GM19452 (cell line): Measurements from ENCODE around the gene FRAT2.

Experiments
- ATAC-seq: cut with Tn5 transposase; IDR thresholded peaks from one replicate; pipeline ENCODE4 v1.9.1; 2021; ENCODE audit not compliant: unreplicated experiment

The FRAT2 gene, protein sequence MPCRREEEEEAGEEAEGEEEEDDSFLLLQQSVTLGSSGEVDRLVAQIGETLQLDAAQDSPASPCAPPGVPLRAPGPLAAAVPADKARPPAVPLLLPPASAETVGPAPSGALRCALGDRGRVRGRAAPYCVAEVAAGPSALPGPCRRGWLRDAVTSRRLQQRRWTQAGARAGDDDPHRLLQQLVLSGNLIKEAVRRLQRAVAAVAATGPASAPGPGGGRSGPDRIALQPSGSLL

DNA sequence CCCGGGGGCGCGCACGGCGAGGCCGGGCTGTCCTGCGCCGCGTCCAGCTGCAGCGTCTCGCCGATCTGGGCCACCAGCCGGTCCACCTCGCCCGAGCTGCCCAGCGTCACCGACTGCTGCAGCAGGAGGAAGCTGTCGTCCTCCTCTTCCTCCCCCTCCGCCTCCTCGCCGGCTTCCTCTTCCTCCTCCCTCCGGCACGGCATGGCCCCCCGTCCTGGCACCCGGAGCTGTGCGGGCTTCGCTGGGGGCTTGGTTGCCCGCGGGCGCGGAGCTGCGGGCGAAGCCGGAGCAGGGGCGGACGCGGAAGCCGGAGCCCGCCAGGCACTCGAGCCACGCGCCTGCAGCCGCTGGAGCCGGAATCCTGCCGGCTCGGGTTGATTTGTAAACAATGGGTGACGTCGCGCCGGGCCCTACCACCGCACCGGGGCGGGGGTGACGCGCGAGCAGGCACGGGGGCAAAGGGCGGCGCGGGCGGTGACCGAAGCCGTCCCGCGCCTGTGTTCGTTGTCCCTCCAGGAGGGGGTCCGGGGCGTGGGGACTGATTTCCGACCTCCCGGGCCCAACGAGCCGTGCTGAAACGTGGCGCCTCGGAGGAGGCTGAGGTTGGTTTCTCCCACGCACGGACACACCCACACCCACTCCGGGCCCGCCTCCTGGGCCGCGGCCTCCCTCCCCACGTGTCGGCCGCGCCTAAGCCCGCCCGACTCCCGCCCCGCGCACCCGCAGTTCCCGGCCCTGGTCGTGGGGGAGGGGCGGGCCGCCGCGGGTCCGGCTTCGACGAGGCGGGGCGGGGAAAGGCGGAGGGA lies at the start of gene FRAT2:
Gene FRAT2, minus strand, starts transcription at position 360 of the 806 bp plus-strand sequence. Its CDS starts 157 bp downstream, at position 203.
- ATAC-seq: peak; percentile 90

DNA sequence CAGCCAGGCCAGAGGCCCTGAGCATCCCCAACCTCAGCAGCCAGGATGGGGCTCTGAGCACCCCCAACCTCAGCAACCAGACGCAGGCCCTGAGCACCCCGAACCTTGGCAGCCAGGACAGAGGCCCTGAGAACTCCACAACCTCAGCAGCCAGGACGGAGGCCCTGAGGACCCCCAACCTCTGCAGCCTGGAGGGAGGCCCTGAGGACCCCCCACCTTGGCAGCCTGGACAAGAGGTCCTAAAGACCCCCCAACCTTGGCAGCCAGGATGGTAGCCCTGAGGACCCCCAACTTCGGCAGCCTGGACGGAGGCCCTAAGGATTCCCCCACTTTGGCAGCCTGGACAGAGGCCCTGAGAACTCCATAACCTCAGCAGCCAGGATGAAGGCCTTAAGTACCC lies 49.6 kb upstream of the FRAT2 start:
- ATAC-seq: no peak

DNA sequence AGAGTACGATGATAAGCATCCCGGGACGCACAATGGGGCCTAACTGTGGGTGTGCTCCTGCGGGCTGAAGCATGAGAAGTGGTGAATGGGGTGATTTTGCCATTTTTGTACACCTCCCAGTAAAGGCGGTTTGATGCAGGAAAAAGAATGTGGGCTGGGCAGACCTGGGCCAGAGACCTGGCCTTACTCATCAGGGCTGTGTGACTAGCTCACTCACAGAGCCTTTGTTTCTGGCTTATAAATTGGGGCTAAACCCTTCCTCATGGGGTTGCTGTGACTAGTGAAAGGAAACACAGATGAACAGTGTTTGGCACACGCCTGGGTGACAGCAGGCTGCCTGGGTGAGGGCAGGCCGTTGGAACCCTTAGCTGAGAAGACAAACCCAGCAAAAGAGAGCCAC lies 48.6 kb upstream of the FRAT2 start:
- ATAC-seq: no peak

DNA sequence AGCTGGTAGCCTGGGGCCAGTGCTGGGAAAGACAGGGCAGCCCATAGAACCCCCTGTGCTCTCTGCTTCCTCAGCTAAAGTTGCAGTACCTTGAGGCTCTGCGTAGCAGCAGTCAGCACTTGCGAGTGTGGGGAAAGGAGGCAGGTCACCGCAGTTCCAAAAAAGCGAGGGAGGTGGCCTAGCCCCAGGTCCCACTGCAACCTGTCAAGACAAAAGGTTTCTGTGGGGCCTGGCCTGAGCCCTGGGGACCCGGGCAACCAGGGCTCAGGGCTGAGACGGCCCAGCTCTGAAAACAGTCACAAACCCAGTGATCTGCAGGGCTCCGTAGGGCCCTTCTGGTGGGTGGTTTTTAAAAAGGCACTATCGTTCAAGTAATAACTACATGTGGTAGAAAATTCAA lies 47.1 kb upstream of the FRAT2 start:
- ATAC-seq: no peak

DNA sequence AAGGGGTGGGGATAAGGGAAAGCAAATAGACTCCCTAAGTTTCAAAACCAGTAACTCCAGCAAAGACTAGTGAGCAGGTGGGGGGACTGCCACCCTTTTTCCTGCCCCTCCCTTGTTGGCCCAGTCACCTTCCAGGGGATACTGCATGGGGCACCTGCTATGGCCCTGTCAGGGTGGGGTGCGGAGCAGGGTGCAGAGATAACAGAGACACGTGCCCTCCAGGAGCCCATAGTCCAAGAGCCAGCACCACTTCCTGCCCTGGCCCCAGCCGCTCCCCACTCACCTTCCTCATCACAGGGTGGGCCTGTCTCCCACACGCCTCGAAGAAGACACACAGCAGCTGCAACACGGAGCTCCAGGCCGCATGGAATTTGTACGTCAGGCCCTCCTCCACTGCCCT lies 46.0 kb upstream of the FRAT2 start:
- ATAC-seq: no peak

DNA sequence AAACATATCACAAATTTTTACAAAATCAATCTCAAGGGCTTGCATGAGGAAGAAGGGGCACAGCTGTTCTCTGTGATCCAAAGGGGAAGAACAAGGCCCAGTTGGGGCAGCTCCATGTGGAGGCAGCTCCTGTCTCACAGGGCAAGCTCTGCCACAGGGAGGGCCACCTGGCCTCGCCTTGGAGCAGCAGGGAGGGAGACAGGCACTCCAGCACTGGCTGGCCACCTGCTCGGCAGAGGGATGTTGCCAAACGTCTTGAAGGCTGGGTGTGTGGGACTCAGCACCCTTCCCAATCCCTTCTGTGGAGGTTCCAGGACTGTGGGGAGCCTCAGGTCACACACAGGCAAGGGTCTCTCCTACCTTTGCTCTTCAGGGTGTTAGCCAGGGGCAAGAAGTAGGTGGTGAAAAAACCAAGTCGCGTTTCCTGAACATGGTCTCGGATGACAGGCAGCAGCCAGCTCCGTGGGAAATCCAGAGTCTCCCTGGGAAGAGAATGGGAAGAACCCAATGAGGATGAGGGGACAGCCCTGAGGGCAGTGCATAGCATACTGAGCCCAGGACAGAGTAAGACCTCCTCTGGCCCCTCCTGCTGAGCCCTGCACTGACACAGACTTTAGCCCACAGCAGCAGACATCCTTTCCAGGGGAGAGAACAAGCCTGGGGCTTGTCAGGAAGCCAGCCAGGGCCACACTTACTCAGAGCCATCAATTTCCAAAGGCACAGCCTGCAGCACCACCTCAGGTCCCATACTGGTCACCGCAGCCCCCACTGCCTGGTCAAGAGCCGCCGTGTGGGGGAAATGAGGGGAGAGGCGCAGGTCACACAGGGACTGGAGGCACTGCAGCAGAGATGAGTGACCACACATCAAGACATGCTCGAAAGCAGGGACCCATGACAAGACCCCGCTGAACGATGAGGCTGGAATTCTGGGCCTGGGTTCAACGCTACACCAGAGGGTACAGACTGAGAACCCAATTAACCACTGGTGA lies 44.7 kb upstream of the FRAT2 start:
- no peak for ATAC-seq

DNA sequence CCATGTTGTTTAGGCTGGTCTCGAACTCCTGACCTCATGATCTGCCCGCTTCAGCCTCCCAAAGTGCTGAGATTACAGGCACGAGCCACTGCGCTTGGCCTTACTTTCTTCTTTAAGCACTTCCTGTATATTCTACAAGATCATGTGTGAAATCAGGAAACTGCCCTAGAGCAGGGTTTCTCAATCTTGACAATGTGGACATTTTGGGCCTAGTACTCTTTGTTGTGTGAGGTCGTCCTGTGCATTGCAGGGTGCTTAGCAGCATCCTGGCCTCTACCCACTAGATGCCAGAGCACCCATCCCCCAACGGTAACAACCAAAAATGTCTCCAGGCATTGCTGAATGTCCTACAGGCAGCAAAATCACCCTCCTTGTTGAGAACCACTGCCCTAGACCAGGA lies 41.9 kb upstream of the FRAT2 start:
- no peak for ATAC-seq

DNA sequence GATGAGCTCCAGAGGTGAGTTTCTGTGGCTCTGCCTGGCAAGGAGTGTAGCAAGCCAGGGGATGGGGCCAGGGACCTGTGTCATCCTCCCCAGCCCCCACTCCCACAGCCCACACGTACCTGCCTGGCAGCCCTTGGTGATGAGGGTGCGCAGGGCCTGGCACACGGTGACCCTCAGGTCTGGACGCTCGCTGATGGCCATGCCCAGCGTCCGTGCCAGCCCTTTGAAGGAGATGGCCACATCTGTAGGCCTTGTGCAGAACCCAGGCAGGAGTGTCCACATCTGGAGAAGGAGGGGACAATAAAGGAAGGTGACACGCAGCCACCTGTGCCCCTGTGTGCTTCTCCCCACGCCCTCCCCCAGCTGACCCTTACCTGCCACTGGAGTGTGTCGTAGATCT lies 38.9 kb upstream of the FRAT2 start:
- no peak for ATAC-seq

DNA sequence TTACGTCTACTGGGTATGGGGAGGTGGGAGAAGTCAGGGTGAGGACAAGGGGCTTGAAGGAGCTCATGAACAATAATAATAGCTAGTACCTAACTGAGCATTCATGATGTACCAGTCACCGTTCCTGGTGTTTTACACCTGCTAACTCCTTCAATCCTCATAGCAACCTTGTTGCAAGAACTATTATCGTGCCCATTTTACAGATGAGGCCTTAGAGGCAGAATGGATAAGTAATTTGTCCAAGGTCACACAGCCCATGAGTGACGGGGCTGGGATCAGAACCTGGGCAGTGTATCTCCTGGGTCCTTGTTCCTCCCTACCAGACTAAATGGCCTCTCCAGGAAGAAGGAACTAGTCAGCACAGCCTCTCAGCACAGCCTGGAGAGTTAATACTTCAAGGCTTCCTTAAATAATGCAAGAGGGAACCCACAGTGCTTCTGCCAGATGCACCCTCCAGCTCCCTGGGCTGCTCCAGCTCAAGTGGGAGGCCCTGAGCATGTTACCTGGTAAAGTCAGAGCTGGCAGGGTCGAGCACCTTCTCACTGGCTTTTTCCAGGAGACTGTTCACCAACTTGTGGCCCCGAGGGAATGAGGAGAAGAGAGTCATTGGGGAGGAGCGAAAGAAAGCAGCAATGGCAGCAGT lies 37.8 kb upstream of the FRAT2 start:
- ATAC-seq: no peak

DNA sequence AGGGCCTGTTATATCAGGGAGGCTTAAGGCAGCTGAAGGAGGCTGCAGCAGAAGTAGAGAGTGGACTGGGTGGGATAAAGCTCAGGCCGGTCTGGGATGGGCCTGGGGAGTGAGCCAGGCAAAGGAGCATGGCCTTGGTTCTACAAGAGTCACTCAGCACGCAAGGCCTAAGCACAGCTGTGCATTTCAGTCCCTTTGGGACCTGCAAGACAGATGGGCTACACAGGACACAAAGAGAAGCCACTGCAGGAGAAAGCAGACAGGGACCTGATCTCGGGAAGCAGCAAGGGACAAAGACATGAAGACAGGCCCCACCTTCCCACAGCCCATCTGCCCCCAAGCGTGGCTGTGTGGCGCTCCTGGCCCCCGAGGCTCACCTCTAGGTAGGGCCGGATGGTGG lies 37.2 kb upstream of the FRAT2 start:
- no peak for ATAC-seq

DNA sequence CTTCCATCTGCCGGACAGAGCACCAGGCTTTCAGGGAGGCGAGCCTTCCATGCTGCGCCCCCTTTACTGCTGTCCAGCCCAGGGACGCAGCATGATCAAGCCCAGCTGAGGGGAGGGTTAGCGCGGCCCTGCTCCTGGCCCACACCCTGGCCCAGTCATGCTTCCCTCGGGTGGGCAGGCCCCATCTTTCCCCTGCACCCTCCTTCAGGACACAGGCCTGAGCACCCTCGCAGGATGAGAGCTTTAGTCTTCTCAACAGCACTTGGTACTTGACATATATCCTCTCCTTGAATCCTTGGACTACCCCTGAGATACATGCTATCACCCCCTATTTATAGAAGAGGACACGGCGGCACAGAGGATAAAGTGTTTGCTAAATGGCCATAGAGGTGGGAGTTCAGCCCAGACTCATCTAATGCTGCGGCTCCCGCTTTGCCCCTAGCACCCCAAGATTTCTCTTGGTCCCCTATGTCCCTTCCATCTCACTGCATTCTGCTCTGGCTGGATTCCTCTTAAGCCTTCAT lies 32.7 kb upstream of the FRAT2 start:
- no peak for ATAC-seq

DNA sequence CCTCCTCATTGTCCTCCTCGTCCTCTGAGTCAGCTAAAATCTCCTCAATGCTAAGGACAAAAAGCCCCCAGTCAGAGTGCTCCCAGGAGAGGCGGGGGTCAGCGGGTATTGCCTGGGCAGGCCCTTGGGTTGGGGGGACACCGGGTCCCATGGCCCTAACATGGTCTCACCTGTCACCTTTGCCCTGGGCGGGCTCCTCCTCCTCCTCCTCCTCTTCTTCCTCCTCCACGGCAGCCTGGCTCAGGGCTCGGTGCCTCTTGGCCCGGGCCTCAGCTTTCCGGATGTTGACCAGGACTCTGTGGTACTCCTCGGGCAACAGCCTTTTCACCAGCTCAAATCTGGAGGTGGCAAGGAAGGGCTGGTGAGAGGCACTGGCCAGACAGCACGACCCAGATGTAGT lies 32.0 kb upstream of the FRAT2 start:
- ATAC-seq: no peak

DNA sequence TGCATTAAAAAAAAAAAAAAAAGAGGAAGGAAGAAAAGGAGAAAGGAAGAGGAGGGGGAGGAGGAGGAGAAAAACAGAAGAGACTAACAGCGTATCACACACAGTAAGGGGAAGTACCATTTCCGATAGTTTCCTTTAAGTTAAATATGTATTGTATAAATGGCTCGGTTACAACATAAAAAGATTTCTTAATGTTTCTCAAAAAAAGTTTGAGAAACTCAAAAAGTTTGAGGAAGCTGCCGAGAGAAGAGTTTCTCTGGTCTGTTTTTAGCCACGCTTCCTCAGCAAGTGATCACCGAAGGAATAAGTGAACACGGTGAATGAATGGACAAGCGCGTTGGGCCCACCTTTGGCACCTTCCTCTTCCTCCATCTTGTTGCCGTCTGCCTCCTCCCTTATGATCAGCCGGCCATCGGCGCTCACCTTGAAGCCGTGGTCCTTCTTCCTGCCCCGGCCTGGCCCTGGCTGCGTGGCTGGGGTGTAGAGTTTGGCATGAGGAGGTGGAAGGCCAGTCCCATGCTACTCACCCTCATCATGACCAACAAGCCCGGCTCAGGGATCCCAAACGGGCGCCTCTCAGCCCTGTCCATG lies 31.3 kb upstream of the FRAT2 start:
- ATAC-seq: no peak

DNA sequence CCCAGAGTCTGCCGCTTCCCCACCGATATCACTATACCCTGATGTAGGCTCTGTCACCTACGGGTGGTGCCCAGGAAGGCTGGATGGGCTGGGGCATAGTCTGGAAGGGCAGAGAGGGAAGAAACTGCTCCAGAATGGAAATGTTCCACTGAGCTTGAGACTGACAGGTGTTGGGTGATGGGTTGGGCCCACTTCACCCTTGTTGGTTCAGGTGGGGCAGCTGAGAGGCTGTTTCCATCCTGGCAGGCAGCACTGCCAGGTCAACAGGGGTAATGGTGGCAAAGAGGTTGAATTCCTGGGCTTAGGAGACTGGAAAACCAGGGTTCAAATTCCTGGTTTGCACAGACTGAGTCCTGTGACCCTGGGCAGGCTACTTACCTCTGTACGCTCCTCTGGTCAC lies 28.5 kb upstream of the FRAT2 start:
- ATAC-seq: no peak

DNA sequence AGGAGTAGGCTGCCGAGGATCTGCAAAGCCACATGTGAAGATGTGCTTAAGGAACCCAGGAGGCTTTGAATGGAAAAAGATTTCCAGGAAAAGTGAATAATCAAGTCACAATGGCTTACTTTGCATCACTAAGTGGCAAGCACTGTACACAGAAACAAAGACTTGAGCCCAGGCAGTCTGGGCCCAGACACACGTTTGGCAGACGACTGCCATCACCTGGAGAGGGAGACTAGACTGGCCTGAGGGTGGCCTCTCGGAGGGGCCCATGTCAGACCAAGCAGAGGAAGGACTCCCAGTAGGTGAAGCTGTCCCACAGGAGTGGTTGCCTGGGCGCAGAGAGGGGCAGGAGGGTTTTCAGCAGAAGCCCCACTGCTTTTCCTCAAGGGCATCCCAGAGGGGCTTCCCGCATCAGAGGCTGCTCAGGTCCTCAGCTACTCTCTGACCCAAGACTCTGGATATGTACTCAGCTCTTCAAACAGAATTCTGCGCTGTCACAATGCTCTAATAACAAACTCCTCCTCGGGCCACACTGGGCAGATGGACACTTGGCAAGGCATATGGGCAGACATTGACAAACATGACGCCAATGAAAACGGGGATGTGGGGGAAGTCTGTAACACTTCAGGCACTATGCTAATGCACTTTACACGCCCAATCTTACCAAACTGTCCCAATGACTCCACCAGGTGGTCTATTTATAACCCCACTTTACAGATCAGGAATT lies 27.9 kb upstream of the FRAT2 start:
- ATAC-seq: no peak

DNA sequence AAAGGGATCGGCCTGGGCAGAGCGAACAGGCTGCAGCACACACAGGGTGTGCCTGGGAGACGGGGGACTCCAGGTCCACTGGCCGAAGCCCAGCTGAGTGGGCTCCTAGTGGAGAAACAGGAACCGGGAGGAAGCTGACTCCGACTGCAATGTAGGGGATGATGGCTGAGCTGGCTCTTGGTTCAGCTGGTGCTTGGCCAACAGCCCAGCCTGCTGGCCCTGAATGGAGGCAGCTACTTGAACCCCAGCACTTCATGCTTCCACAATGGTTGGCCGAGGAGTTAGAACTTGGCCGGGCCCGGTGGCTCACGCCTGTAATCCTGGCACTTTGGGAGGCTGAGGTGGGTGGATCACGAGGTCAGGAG lies 27.0 kb upstream of the FRAT2 start:
- ATAC-seq: no peak

DNA sequence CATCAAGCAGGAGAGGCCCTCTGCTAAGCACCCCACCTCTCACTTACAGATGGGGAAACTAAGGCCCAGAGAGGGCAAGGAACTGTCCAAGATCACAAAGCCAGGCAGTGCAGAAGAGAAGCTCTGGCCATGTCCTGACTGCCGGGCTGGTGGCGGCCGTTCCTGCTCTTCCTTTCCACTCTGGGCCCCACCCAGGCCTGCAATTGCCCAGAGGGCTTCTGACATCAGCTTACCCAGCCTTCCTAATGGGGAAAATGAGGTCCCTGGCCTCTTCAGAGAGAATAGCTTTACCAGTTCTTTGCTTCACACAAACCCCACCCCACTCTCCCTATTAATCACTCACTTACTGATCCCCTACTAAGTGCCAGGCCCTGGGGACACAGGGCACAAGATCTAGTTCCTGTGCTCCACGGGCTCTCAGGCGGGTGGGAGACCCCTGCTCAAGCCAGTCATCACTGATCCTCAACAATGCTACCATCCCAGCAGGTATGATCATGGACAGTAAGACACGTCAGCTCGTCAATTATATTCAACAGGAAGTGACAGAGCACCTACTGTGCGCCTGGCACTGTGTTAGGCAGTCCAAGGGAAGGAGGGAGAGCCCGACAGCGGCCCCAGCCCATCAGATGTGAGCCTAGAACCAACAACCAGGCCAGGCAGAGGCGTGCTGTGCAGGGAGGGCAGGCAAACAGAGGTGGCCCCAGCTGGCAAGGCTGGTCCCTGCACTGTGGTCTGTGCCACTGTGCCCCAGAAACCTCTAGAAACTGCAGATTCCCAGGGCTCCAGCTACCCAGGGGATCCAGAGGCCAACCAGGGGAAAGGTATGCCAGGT lies 26.4 kb upstream of the FRAT2 start:
- no peak for ATAC-seq

DNA sequence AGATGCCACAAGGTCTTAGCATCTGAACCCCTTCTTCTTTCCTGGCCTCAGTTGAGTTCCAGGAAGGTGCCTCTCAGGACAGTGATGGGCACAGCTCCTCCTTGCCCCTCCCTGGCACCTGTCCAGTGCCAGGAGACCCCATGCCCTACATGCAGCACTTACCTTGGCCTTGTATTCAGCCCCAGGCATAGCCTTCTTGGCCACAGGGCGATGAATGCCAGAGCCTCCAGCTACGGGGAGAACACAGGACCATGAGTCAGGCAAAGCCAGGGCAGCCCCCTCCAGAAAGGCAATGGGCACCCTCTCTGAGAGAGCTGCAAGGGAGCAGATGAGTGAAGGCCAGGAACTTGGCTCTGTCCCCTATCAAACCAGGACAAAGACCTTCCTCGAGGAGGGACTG lies 24.3 kb upstream of the FRAT2 start:
- ATAC-seq: no peak

DNA sequence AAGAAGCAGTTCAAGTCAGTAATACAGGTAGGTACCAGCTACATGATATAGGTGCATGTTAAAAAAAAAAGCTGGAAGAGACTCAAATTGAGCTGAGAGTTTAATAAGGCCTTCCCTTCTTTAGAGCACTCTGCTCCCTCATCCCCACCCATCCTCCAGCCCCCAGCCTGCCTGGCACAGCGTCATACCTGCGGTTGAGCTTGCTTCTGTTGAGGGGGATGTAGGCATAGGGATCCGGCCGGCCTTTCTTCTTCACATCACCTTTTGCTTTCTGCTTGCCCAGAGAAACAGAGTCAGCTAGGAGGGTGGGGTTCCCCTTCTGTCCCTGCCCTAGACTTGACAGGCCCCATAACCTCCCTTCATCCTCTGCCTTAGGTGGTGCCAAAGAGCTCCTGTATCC lies 23.8 kb upstream of the FRAT2 start:
- ATAC-seq: no peak
